Small intestine (tissue), 7 donors: ENCODE measurements around the gene DCN. TPM values are rescaled to one million over a fixed set of nuclear protein-coding genes. Genes with fewer than 3 reads are reported as not detected.

ENCODE experiments used
- DNase-seq, 2 donors: peaks; one replicate each; pipeline versions ENCODE4 v3.0.0 to v3.0.0-alpha.2; 2013
- FAIRE-seq: peaks from 2 replicates; lab custom pipeline; 2012; peaks lifted over from hg19 to GRCh38; lab: Jason Lieb, UNC
- H3K27ac ChIP-seq, 3 donors: one replicate each; pipeline ENCODE4 v1.5.1; 2013; ENCODE audit warnings: low read length in 2 of 3, mild to moderate bottlenecking in 2 of 3, control low read depth in 1 of 3, inconsistent platforms in 1 of 3, low read depth in 1 of 3, moderate library complexity in 1 of 3
- H3K27me3 ChIP-seq, 3 donors: one replicate each; pipeline ENCODE4 v1.6.1; 2013; ENCODE audit warnings: low read length in 3 of 3, inconsistent platforms in 1 of 3; ENCODE audit not compliant: control insufficient read depth in 3 of 3, insufficient read depth in 3 of 3
- H3K36me3 ChIP-seq, 3 donors: one replicate each; pipeline ENCODE4 v1.6.1; 2013; ENCODE audit warnings: low read length in 3 of 3, inconsistent platforms in 1 of 3, low read depth in 1 of 3, mild to moderate bottlenecking in 1 of 3, moderate library complexity in 1 of 3; ENCODE audit not compliant: control insufficient read depth in 3 of 3, insufficient read depth in 2 of 3
- H3K4me1 ChIP-seq, 3 donors: one replicate each; pipeline ENCODE4 v1.6.1; 2013; ENCODE audit warnings: low read length in 2 of 3, inconsistent platforms in 1 of 3, low read depth in 1 of 3, mild to moderate bottlenecking in 1 of 3, moderate library complexity in 1 of 3; ENCODE audit not compliant: control insufficient read depth in 3 of 3, insufficient read depth in 2 of 3
- H3K4me3 ChIP-seq, 3 donors: one replicate each; pipeline ENCODE4 v1.5.1; 2013; ENCODE audit warnings: low read length in 3 of 3, control low read depth in 1 of 3, inconsistent platforms in 1 of 3, low read depth in 1 of 3, mild to moderate bottlenecking in 1 of 3, moderate library complexity in 1 of 3
- H3K9me3 ChIP-seq, 2 donors: one replicate each; pipeline ENCODE4 v1.6.1; 2013; ENCODE audit warnings: low read depth in 1 of 2, low read length in 1 of 2; ENCODE audit not compliant: control insufficient read depth in 2 of 2, insufficient read depth in 1 of 2
- WGBS, 3 donors: extraction: QIAGEN DNeasy Blood & Tissue Kit; methylation state at CpG; one replicate each; pipeline ENCODE4 v1.1.7; 2013; 5-methylcytosine and 5-hydroxymethylcytosine counted together
- polyA plus RNA-seq, 4 donors: library from polyadenylated mRNA; stranded (reverse) in 3 of 4; unstranded in 1 of 4; fragments of 200-250 nt in 3 of 4; fragments of 120-200 nt in 1 of 4; gene quantifications; one replicate each; pipeline versions ENCODE4 v1.2.1 to v1.2.3, GENCODE V29; 2013
- donor health status: healthy with polysubstance abuse.
- donor health status: control.
- donor health status: control.
- donor health status: Bipolar disorder and iron deficiency.
- donor health status: healthy.

Gene DCN
- polyA plus RNA-seq, 4 donors = 8.1 to 390 (median 156) TPM

DNA sequence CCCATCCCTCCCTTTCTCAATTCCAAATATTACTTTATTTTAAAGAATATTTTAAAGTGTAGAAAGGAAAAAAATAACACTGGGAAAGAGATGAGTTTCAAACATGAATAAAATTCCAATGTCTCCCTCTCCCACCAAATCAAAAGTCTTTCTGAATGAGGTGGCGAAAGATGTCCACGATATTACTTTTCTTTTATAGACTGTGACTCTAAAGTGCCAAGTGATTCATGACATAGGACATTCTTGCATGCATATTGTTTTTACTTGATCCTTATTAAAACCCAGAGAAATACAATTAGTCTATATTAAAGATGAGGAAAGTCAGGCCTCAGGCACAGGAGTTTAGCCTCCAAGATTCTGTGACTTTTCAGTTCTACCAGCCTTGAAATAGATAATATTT lies 55.3 kb downstream of the DCN start:
- no peaks in the 10 kb centered on the region for H3K36me3 ChIP-seq
- 81 to 95% (median 91%) methylated on average over 2 of the region's 2 CpGs for WGBS, 3 donors
- no peak overlapping the region for H3K4me3 ChIP-seq
- no peaks in the 10 kb centered on the region for H3K27me3 ChIP-seq
- peaks cover 0 to 3% of the 10 kb centered on the region in 2 donors for H3K9me3 ChIP-seq
- peaks cover 0 to 3% (median 0%) of the 10 kb centered on the region in 3 donors for H3K4me1 ChIP-seq
- peak overlapping the region in 2 of 3 donors; percentile 20 to 65 for H3K27ac ChIP-seq
- DNase-seq = no peak
- FAIRE-seq = no peak

DNA sequence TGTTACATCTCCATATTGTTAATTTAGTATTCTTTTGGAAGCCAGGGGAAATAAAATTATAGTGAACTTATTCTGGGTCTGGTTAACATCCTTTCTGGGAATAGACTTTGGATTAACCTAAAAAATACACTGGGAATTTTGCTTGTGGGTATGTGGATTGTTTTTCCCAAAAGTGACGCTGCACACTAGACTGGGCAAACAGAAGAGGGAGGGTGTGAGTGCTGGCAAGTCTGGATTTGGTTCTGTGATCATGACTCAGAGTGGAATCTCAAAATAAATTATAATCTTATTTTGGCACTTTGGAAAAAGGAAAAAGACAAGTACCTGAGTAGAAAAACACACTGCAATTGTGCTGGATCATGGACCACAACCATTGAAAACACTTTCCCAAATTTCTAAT lies 56.1 kb downstream of the DCN start:
- WGBS, 3 donors = 87 to 100% (median 97%) methylated on average over 1 of the region's 1 CpG
- DNase-seq = no peak
- no peak for FAIRE-seq
- peaks cover 0 to 3% of the 10 kb centered on the region in 2 donors for H3K9me3 ChIP-seq
- peaks cover 0 to 3% (median 0%) of the 10 kb centered on the region in 3 donors for H3K4me1 ChIP-seq
- no peaks in the 10 kb centered on the region for H3K36me3 ChIP-seq
- H3K27ac ChIP-seq = no peak overlapping the region
- no peaks in the 10 kb centered on the region for H3K27me3 ChIP-seq
- no peak overlapping the region for H3K4me3 ChIP-seq

DNA sequence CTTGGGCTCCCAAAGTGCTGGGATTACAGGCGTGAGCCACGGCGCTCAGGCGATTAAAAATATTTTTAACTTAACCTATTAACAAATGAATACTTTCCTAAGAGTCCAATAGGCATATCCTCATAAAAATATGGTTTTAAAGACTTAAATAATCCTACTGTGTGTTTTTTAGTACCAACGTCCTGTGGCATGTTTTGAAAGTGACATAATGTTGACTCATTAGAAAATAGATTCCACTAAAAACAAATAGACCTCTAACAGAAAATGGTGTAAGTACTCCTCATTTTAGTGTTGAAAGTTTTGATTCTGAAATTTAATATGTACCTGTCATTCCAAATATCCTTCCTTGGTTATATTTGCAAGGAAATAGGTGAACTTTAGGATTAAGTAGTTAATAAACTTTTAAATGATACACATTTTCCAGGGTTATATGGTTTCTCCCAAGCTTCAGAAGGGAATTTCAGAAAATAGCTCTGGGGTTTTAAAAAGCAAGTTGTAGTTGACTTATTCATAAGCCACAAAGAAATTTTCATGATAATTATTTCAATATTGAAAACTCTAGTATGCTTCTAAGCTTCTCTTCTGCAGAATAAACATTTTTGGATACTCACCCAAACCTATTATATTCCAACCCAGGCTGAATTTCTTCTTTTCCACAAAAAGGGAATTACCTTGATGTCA lies 59.2 kb downstream of the DCN start:
- FAIRE-seq (no peak), DNase-seq (no peak)
- Histone ChIP-seq H3K27ac (no peak overlapping the region), H3K27me3 (no peaks in the 10 kb centered on the region), H3K9me3 (peaks cover 0 to 3% of the 10 kb centered on the region in 2 donors), H3K4me1 (peaks cover 0 to 10% (median 0%) of the 10 kb centered on the region in 3 donors), H3K4me3 (no peak overlapping the region), H3K36me3 (no peaks in the 10 kb centered on the region)
- 90 to 92% (median 91%) methylated on average over 5 of the region's 5 CpGs for WGBS, 3 donors

DNA sequence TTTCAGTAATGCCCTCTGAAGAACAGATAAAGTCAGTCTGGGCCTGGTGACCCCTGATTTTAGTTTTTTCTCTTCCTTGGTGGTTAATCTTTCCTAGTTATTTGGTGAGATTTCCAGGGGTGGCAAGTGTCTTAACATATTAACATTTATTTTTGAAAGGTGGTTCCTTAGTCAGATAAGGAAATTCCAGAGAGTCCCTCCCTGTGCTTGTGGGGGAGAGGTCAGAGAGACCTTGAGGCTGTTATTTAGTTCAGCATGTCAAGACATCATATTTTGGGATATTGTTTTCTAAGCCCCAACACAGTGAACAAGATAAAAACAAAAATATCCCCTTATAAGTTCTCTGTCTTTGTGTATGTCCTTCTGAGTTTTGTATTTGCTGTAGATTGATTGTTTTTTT lies 61.8 kb downstream of the DCN start:
- DNase-seq (no peak), FAIRE-seq (no peak)
- peaks cover 0 to 7% (median 0%) of the 10 kb centered on the region in 3 donors for H3K4me1 ChIP-seq
- peak overlapping the region in 1 of 3 donors; percentile 5 for H3K27ac ChIP-seq
- no peak overlapping the region for H3K4me3 ChIP-seq
- H3K27me3 ChIP-seq = no peaks in the 10 kb centered on the region
- peaks cover 0 to 3% of the 10 kb centered on the region in 2 donors for H3K9me3 ChIP-seq
- H3K36me3 ChIP-seq = no peaks in the 10 kb centered on the region

GRCh38 chr12:91119089-91119488 lies 63.5 kb downstream of the DCN start:
- no peak for DNase-seq
- Histone ChIP-seq H3K36me3 (no peaks in the 10 kb centered on the region), H3K9me3 (no peaks in the 10 kb centered on the region), H3K27me3 (no peaks in the 10 kb centered on the region), H3K4me1 (peaks cover 0 to 9% (median 0%) of the 10 kb centered on the region in 3 donors), H3K4me3 (no peak overlapping the region), H3K27ac (no peak overlapping the region)
- no peak for FAIRE-seq
- WGBS, 3 donors = 83 to 91% (median 85%) methylated on average over 1 of the region's 1 CpG

- no peaks in the 10 kb centered on the region for H3K9me3 ChIP-seq
Observed at GRCh38 chr12:91113621-91114020, 69.0 kb downstream of the DCN start.

GRCh38 chr12:91111366-91112325 lies 71.0 kb downstream of the DCN start, which contains the start of gene LUM:
LUM (minus strand) TSS chr12:91111494; CDS start chr12:91108979, 2,515 bp downstream.
- Histone ChIP-seq H3K27ac (peak within 1 kb of the TSS in 2 of 3 donors; percentile 57 to 58), H3K9me3 (no peaks in the 10 kb centered on the region), H3K27me3 (no peaks in the 10 kb centered on the region), H3K36me3 (no peaks in the 10 kb centered on the region), H3K4me3 (peak within 1 kb of the TSS in 1 of 3 donors; percentile 24), H3K4me1 (peaks cover 0 to 2% (median 0%) of the 10 kb centered on the region in 3 donors)
- 37 to 50% (median 45%) methylated on average over 7 of the region's 7 CpGs for WGBS, 3 donors
- peak; percentile 21 to 39 for DNase-seq
- FAIRE-seq = no peak

More at GRCh38 chr12:91113621-91114020, 69.0 kb downstream of the DCN start:
- Histone ChIP-seq H3K36me3 (no peaks in the 10 kb centered on the region), H3K4me3 (no peak overlapping the region), H3K27me3 (no peaks in the 10 kb centered on the region), H3K4me1 (peaks cover 0 to 2% (median 0%) of the 10 kb centered on the region in 3 donors), H3K27ac (no peak overlapping the region)
- DNase-seq = no peak
- FAIRE-seq = no peak
- WGBS, 3 donors = 93 to 95% (median 93%) methylated on average over 6 of the region's 6 CpGs

DNA sequence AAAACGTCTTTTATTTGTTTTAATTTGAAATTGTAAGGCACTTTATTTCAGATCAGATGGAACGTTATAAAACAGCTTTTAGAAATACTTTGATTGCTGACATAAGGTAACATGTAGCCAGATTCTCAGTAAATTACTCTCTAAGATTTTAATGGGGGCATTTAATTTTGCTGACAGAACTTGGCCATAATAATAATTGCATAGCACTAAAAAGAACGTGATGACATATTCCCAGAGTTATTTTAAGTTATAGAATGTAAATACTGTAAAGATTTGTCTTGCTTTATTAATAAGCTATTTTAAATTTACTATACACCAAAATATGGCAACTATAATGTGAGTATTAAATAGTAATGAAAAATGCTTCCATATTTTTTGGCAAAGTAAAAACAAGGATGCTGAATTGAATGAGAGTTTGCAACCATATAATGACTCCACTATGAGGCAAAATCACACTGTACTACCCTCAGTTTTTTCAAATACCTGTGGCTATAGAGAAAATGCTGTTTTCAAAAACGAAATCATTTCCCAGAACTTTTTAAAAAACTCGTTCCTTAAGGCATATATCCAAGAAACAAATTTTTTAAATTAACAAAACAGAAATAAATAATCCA lies 72.2 kb downstream of the DCN start:
- H3K27me3 ChIP-seq = no peaks in the 10 kb centered on the region
- DNase-seq (no peak), FAIRE-seq (peak; percentile 36)
- WGBS, 3 donors = 60 to 72% (median 64%) methylated on average over 5 of the region's 5 CpGs
- H3K4me3 ChIP-seq = no peak overlapping the region
- no peaks in the 10 kb centered on the region for H3K9me3 ChIP-seq
- peaks cover 0 to 2% (median 0%) of the 10 kb centered on the region in 3 donors for H3K4me1 ChIP-seq
- H3K27ac ChIP-seq = no peak overlapping the region
- H3K36me3 ChIP-seq = no peaks in the 10 kb centered on the region
